HepG2 (cell line): ENCODE results near the gene LCLAT1.

Source experiments
- JUNB ChIP-seq: sonication (generic); formaldehyde crosslinking; IDR thresholded peaks from 2 replicates; pipeline ENCODE4 v1.8.0; 2022; ENCODE audit warnings: missing genetic modification reagents, mild to moderate bottlenecking, borderline replicate concordance
- KDM2A ChIP-seq: sonication (generic); formaldehyde crosslinking; IDR thresholded peaks from 2 replicates; pipeline ENCODE4 v1.4.0; 2020; ENCODE audit warnings: low read depth, missing genetic modification reagents, borderline replicate concordance
- POLR2A ChIP-seq, 2 experiments: IDR thresholded peaks; 2 replicates each; pipeline ENCODE4 v1.6.1; 2011; ENCODE audit warnings: low read depth in 2 of 2, low read length in 2 of 2, mild to moderate bottlenecking in 1 of 2, moderate library complexity in 1 of 2; ENCODE audit not compliant: insufficient read depth in 1 of 2
- RBFOX2 ChIP-seq: fragments of 200-400 bp; formaldehyde crosslinking; IDR thresholded peaks from 2 replicates; pipeline ENCODE4 v1.6.1; 2017; ENCODE audit warnings: low read depth, mild to moderate bottlenecking, low read length
- ZNF207 ChIP-seq: fragments of 450-650 bp; IDR thresholded peaks from 2 replicates; pipeline ENCODE4 v1.6.1; 2016; ENCODE audit warnings: antibody characterized with exemption, borderline replicate concordance
- ZNF326 ChIP-seq: sonication (generic); formaldehyde crosslinking; IDR thresholded peaks from 2 replicates; pipeline ENCODE4 v1.4.0; 2020; ENCODE audit warnings: missing genetic modification reagents, borderline replicate concordance
- TF ChIP-seq, protein P1 (sequence below): sonication (generic); formaldehyde crosslinking; IDR thresholded peaks from 2 replicates; pipeline ENCODE4 v1.5.1; 2020; ENCODE audit warnings: mild to moderate bottlenecking, moderate library complexity, missing genetic modification reagents
- TF ChIP-seq, protein P2 (sequence below): sonication (generic); formaldehyde crosslinking; IDR thresholded peaks from 2 replicates; pipeline ENCODE4 v1.5.0; 2020; ENCODE audit warnings: mild to moderate bottlenecking, missing genetic modification reagents, moderate library complexity

GRCh38 chr2:30499681-30500080 is 52.6 kb downstream of the LCLAT1 start:
- TF ChIP-seq, protein P1, sequence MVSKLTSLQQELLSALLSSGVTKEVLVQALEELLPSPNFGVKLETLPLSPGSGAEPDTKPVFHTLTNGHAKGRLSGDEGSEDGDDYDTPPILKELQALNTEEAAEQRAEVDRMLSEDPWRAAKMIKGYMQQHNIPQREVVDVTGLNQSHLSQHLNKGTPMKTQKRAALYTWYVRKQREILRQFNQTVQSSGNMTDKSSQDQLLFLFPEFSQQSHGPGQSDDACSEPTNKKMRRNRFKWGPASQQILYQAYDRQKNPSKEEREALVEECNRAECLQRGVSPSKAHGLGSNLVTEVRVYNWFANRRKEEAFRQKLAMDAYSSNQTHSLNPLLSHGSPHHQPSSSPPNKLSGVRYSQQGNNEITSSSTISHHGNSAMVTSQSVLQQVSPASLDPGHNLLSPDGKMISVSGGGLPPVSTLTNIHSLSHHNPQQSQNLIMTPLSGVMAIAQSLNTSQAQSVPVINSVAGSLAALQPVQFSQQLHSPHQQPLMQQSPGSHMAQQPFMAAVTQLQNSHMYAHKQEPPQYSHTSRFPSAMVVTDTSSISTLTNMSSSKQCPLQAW: no peak
- TF ChIP-seq ZNF326 (CRISPR knock-in tag) (no peak), KDM2A (CRISPR knock-in tag) (no peak), ZNF207 (no peak), RBFOX2 (no peak), POLR2A (IDR thresholded peaks at IDR 0.05; ENCODE audit: insufficient read depth in 1 of 2, low read depth in 2 of 2, low read length in 2 of 2) (no peak), JUNB (CRISPR knock-in tag) (no peak)
- TF ChIP-seq, protein P2, sequence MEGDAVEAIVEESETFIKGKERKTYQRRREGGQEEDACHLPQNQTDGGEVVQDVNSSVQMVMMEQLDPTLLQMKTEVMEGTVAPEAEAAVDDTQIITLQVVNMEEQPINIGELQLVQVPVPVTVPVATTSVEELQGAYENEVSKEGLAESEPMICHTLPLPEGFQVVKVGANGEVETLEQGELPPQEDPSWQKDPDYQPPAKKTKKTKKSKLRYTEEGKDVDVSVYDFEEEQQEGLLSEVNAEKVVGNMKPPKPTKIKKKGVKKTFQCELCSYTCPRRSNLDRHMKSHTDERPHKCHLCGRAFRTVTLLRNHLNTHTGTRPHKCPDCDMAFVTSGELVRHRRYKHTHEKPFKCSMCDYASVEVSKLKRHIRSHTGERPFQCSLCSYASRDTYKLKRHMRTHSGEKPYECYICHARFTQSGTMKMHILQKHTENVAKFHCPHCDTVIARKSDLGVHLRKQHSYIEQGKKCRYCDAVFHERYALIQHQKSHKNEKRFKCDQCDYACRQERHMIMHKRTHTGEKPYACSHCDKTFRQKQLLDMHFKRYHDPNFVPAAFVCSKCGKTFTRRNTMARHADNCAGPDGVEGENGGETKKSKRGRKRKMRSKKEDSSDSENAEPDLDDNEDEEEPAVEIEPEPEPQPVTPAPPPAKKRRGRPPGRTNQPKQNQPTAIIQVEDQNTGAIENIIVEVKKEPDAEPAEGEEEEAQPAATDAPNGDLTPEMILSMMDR (CRISPR knock-in tag): no peak
